HG03175 (cell line): ENCODE results near the gene HMGCS2.
"Not testable (repeated sequence)": the region's sequence is repeated elsewhere in the genome, so short reads cannot be mapped to it uniquely, and the experiment has no call there.

Experiments
- ATAC-seq: cut with Tn5 transposase; IDR thresholded peaks from one replicate; pipeline ENCODE4 v1.9.1; 2021; ENCODE audit warnings: mild to moderate bottlenecking, moderate library complexity; ENCODE audit not compliant: unreplicated experiment

Gene HMGCS2

DNA sequence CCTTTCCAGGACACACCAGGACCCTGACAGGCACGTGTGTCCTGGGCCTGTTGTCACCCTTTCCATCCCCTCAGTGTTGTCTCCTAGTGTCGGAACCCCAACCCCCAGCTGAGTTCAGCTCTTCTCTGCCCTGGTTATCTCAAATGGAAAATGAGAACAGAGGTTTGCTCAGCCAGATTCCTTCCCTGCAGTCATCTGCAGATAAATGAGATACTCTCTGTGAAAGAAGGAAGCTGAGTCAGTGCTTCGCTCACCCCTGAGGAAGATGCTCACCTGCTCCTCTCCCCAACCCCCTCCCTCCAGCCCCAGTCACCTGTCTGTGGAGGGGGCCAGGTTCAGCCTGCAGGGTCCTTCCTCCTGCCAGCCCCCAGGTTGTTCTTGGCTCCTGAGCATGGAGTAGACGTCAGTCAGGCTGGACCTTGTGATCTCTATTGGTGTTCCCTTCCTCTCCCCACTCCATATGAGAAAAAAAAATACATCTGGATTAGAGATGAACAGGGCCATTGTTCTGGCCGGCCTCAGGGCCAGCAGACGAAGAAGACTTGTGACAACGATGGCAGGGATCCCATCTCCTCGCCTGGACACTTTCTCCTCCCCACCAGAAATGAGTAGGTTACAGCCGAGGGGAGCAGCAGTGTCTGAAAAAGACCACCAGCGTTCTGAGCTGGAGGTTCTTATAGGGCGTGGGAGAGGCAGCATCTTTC, 36.1 kb downstream of the HMGCS2 start:
- no peak for ATAC-seq

- no peak for ATAC-seq
Observed at GRCh38 chr1:119731741-119732430, 36.8 kb downstream of the HMGCS2 start.

- no peak for ATAC-seq
Observed at GRCh38 chr1:119731060-119731459, 37.6 kb downstream of the HMGCS2 start.

DNA sequence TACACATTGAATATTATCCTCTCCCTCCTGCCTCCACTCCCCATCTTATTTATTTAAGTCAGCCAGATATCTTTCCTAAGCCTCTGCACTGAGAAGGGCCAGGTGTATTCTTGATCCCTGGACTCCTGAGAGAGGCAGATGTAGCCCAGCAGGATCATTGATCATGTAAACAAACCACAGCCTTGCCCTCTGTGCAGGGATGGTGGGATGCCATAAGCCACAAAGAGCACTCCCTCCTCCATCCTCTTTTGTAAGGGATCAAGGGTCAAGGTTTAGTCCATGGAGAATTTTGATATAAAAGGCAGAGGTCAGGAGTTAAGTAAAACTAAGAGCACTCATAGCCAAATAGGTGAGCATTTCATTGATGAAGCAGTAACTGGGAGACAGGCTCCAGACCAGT, 39.7 kb downstream of the HMGCS2 start:
- no peak for ATAC-seq

DNA sequence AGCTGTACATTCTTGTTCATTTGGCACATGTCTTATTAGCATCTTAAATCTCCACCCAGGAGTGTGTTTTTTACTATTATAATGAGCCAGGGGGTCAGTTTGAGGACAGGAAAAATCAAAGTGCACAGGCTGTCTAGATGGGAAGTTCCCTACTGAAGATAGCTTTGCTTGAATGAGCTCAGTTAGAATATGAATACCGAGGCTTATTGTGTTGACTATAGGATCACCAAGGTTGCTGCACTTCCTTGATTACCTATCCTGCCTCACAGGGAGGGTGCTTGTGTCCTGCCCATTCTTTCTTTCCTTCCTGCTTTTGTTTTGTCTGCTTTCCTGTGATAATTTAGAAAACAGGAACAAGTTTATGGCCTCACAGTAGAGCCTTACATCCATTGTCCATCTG, 40.7 kb downstream of the HMGCS2 start:
- ATAC-seq, result no peak

GRCh38 chr1:119725626-119726025, 43.1 kb downstream of the HMGCS2 start:
- no peak for ATAC-seq

DNA sequence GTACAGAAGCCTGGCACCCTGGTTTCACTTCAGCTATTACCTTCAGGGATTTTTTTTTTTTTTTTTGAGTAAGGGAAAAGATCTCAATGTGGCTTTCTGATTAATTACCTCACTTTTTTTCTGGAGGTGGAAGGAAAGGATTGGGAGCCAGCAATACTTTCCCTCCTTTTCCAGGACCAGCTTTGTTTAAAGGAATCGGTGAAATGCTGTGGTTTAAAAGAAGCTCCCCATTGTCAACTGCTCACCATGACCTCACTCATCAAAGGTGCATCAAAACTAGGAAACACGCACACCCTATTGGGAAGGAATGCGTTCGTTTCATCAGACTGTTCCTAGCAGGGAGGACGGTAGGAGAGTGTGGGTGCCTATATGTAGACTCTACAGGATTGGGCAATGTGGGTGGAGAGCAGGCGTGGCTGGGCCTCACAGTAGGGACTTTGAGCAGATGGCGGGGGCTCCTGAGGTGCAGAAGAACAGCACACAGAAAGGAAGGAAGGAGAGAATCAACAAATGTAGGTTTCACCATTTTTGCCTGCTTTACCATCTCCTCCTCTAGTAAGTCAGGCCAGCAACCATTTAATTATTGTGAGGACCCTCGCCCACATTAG, 44.0 kb downstream of the HMGCS2 start:
- no peak for ATAC-seq

- ATAC-seq, result no peak
Observed at GRCh38 chr1:119721896-119722295, 46.8 kb downstream of the HMGCS2 start.

GRCh38 chr1:119720866-119721440, 47.8 kb downstream of the HMGCS2 start:
- ATAC-seq, result no peak

- ATAC-seq, result no peak
Observed at GRCh38 chr1:119718972-119719371, 49.7 kb downstream of the HMGCS2 start.

- ATAC-seq, result no peak
Observed at GRCh38 chr1:119718409-119718808, 50.3 kb downstream of the HMGCS2 start.

DNA sequence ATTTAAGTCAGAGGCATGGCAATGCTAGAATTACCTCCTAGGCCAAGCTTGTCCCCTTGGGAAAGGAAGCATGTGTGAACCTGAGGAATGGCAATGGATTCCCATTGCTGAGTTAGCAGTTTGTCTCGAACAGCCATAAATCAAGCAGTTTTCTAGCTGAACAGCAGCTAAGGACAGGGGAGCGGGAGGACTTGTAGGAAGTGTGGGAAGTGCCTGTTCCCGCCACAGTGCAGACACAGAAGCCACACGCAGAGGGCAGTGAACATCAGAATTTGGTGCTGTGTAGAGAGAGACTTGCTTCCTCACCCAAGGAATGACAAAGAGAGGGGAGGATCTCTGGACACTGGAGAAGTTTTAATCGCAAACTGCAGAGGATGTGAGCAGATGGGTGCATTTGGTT, 53.2 kb downstream of the HMGCS2 start:
- ATAC-seq, result no peak

DNA sequence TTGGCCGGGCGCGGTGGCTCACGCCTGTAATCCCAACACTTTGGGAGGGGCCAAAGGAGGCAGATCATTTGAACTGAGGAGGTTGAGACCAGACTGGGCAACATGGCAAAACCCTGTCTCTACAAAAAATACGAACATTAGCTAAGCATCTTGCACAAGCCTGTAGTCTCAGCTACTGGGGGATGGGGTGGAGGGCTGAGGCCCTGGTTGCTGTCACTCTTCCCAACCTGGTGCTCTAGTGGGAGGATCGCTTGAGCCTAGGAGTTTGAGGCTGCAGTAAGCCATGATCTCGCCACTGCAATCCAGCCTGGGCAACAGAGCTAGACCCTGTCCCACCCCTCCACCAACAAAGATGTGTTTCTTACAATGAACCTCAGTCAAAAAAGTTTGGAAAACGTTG, 54.1 kb downstream of the HMGCS2 start:
- no peak for ATAC-seq

- ATAC-seq, result no peak
Observed at GRCh38 chr1:119713749-119714456, 54.8 kb downstream of the HMGCS2 start.

DNA sequence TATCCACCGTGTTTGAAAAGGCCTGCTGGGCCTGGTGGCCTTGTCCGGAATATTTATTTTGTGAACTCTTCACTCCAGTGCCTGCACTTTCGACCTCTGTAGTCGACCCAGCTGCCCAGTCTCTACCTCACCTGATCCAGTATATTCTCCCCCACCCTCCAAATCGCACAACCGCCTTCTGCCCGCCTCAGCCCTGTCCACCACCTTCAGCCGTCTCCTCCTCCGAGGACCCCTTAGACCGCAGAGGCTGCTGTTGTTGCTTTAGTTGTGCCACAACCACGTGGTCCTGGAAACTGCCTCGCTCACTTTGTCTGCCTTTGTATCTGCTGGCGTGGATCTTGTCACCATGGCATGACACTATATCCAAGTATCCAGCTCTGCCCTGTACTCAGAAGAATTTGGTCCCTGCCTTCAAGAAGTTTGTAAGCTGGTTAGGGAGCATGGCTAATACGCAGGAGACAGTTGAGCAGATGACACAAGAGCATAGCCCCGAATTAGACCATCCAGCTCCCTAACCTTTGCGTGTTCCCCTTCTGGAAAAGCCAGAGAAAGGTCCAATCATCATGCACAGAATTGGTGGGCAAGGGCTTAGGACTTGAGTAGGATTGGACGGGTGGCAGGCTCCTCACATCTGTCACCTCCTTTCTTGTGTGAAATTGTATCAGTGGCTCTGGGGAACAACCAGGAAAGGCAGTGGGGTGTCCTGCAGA, 55.5 kb downstream of the HMGCS2 start:
- no peak for ATAC-seq

- no peak for ATAC-seq
Observed at GRCh38 chr1:119712342-119713038, 56.2 kb downstream of the HMGCS2 start.

- no peak for ATAC-seq
Observed at GRCh38 chr1:119711804-119712341, 56.8 kb downstream of the HMGCS2 start, which contains the start of gene PHGDH. Gene PHGDH (plus strand): TSS chr1:119711934. CDS start chr1:119712023, 89 bp downstream.

DNA sequence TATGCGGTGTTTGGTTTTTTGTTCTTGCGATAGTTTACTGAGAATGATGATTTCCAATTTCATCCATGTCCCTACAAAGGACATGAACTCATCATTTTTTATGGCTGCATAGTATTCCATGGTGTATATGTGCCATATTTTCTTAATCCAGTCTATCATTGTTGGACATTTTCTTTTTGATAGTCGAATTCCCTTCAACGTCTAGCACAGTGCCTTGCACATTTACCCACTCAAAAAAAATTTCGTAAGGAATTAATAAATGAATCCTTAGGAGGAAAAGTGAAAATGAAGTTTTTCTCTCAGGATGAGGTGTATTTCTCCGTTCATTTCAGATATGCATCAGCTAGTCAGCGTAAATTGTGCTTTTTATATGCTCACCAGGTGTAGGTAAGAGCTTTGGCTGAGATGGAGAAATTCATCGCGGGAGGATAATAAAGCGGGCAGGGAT, 57.3 kb downstream of the HMGCS2 start:
- not testable (repeated sequence) for ATAC-seq

DNA sequence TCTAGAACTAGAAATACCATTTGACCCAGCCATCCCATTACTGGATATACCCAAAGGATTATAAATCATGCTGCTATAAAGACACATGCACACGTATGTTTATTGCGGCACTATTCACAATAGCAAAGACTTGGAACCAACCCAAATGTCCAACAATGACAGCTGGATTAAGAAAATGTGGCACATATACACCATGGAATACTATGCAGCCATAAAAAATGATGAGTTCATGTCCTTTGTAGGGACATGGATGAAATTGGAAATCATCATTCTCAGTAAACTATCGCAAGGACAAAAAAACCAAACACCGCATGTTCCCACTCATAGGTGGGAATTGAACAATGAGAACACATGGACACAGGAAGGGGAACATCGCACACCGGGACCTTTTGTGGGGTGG, 62.1 kb downstream of the HMGCS2 start:
- ATAC-seq, result not testable (repeated sequence)
